LNCaP clone FGC (cell line): Measurements from ENCODE around the gene NHERF1.
A peak's percentile ranks its signal among the peaks of the same experiment; 100 is the strongest.

Experiments used
- DNase-seq: peaks from one replicate; pipeline ENCODE4 v3.0.0-alpha.2; 2011; ENCODE audit warnings: low read depth
- H3K4me3 ChIP-seq: 2 replicates; pipeline ENCODE4 v1.5.1; 2011; ENCODE audit warnings: mild to moderate bottlenecking, low read depth, low read length, control low read depth
- TF ChIP-seq, protein P1 (sequence below): IDR thresholded peaks from 2 replicates; pipeline ENCODE4 v1.5.1; 2012; ENCODE audit warnings: mild to moderate bottlenecking; ENCODE audit not compliant: control insufficient read depth, insufficient read depth; ENCODE audit errors: extremely low read depth

Gene NHERF1

DNA sequence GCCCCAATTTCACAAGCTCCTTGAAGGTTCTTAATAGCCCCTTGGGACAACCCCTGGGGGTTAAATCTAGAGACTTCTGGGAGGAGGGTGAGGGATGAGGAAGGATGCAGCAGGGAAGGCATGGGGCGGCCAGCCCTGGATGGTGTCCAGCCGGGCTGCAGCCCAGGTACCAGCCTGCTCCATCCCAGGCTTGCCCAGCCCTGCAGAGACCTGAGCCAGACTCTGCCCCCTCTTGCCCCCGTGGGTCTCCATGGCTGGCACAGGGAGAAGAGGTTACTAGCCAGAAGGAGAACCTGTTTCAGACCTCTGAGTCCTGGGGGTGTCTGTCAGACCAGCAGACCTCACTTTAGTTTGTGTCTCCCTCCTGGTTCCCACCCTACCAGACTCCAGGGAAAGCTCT is 8.5 kb downstream of the NHERF1 start:
- H3K4me3 ChIP-seq: no peak overlapping the region
- no peak for DNase-seq
- TF ChIP-seq, protein P1, sequence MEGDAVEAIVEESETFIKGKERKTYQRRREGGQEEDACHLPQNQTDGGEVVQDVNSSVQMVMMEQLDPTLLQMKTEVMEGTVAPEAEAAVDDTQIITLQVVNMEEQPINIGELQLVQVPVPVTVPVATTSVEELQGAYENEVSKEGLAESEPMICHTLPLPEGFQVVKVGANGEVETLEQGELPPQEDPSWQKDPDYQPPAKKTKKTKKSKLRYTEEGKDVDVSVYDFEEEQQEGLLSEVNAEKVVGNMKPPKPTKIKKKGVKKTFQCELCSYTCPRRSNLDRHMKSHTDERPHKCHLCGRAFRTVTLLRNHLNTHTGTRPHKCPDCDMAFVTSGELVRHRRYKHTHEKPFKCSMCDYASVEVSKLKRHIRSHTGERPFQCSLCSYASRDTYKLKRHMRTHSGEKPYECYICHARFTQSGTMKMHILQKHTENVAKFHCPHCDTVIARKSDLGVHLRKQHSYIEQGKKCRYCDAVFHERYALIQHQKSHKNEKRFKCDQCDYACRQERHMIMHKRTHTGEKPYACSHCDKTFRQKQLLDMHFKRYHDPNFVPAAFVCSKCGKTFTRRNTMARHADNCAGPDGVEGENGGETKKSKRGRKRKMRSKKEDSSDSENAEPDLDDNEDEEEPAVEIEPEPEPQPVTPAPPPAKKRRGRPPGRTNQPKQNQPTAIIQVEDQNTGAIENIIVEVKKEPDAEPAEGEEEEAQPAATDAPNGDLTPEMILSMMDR: no peak

- TF ChIP-seq, protein P1: no peak
- peak overlapping the region; percentile 38 for H3K4me3 ChIP-seq
- DNase-seq: no peak
Measured at GRCh38 chr17:74757502-74757901, 9.1 kb downstream of the NHERF1 start.

- peak; percentile 89 for DNase-seq
- TF ChIP-seq, protein P1: no peak
- peak overlapping the region; percentile 38 for H3K4me3 ChIP-seq
Measured at GRCh38 chr17:74757931-74758847, 9.8 kb downstream of the NHERF1 start.

DNA sequence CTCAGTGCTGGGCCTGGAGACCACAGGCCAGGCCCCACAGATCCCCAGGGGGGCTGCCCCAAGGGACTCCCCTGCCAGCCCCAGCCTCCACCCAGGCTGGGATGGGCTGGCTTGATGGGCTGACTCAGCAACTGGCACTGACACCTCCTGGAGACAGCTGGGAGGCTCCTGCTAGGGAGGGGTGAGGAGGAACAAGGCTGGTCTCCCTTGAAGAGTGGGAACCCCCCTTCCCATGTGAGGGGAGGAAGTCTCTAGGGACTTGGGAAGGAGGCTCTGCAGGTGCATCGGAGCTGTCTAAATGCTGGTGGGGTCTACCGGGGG is 10.4 kb downstream of the NHERF1 start:
- peak overlapping the region; percentile 38 for H3K4me3 ChIP-seq
- TF ChIP-seq, protein P1: no peak
- no peak for DNase-seq

- DNase-seq: no peak
- H3K4me3 ChIP-seq: peak overlapping the region; percentile 38
- TF ChIP-seq, protein P1: no peak
Measured at GRCh38 chr17:74759243-74759801, 10.9 kb downstream of the NHERF1 start.

- TF ChIP-seq, protein P1: no peak
- peak; percentile 85 for DNase-seq
- peak overlapping the region; percentile 38 for H3K4me3 ChIP-seq
Measured at GRCh38 chr17:74759941-74760340, 11.5 kb downstream of the NHERF1 start.
